H9 (cell line): ENCODE data around the gene LNPEP. TPM values are rescaled to one million over a fixed set of nuclear protein-coding genes. Genes with fewer than 3 reads are reported as not detected.

Source experiments
- DNase-seq: peaks from one replicate; pipeline ENCODE4 v3.0.0-alpha.2; 2017
- H2AFZ ChIP-seq: one replicate; pipeline ENCODE4 v1.6.1; 2013; ENCODE audit warnings: mild to moderate bottlenecking, low read length, control low read depth, moderate library complexity
- H2AK5ac ChIP-seq: 2 replicates; pipeline ENCODE4 v1.6.1; 2013; ENCODE audit warnings: low read length, control low read depth, mixed read lengths; ENCODE audit not compliant: insufficient read length
- H2BK120ac ChIP-seq: one replicate; pipeline ENCODE4 v1.6.1; 2013; ENCODE audit warnings: low read depth, mild to moderate bottlenecking, low read length, control low read depth, inconsistent platforms; ENCODE audit not compliant: poor library complexity, severe bottlenecking
- H2BK12ac ChIP-seq: 2 replicates; pipeline ENCODE4 v1.6.1; 2013; ENCODE audit warnings: low read length, control low read depth, mixed read lengths, low read depth; ENCODE audit not compliant: insufficient read length
- H2BK15ac ChIP-seq: 2 replicates; pipeline ENCODE4 v1.6.1; 2013; ENCODE audit warnings: low read depth, low read length, control low read depth
- H2BK20ac ChIP-seq: one replicate; pipeline ENCODE4 v1.6.1; 2013; ENCODE audit warnings: low read depth, mild to moderate bottlenecking, low read length, control low read depth, inconsistent platforms; ENCODE audit not compliant: poor library complexity, severe bottlenecking
- H2BK5ac ChIP-seq: 2 replicates; pipeline ENCODE4 v1.6.1; 2013; ENCODE audit warnings: low read length, control low read depth, mixed read lengths; ENCODE audit not compliant: insufficient read length
- H3K14ac ChIP-seq: 2 replicates; pipeline ENCODE4 v1.6.1; 2013; ENCODE audit warnings: low read length, control low read depth; ENCODE audit not compliant: insufficient read depth
- H3K18ac ChIP-seq: 2 replicates; pipeline ENCODE4 v1.6.1; 2013; ENCODE audit warnings: low read depth, mild to moderate bottlenecking, mixed read lengths, low read length, control low read depth; ENCODE audit not compliant: insufficient read length
- H3K23ac ChIP-seq: 2 replicates; pipeline ENCODE4 v1.6.1; 2013; ENCODE audit warnings: low read length, control low read depth, mixed read lengths, low read depth; ENCODE audit not compliant: insufficient read length
- H3K23me2 ChIP-seq: 2 replicates; pipeline ENCODE4 v1.6.1; 2013; ENCODE audit warnings: low read depth, mild to moderate bottlenecking, mixed read lengths, low read length, control low read depth; ENCODE audit not compliant: insufficient read length, poor library complexity, severe bottlenecking
- H3K27ac ChIP-seq: 2 replicates; pipeline ENCODE4 v1.5.1; 2013; ENCODE audit warnings: low read length, control low read depth, mixed read lengths, low read depth; ENCODE audit not compliant: insufficient read length
- H3K27me3 ChIP-seq: 2 replicates; pipeline ENCODE4 v1.6.1; 2013; ENCODE audit warnings: low read length, control low read depth, inconsistent platforms; ENCODE audit not compliant: insufficient read depth
- H3K4ac ChIP-seq: 2 replicates; pipeline ENCODE4 v1.6.1; 2013; ENCODE audit warnings: low read depth, mild to moderate bottlenecking, control low read depth, inconsistent platforms, low read length, moderate library complexity
- H3K4me1 ChIP-seq: 2 replicates; pipeline ENCODE4 v1.6.1; 2013; ENCODE audit warnings: low read length, control low read depth, inconsistent platforms; ENCODE audit not compliant: insufficient read depth
- H3K4me2 ChIP-seq: 2 replicates; pipeline ENCODE4 v1.6.1; 2013; ENCODE audit warnings: low read length, control low read depth, mixed read lengths; ENCODE audit not compliant: insufficient read length, insufficient read depth
- H3K56ac ChIP-seq: 2 replicates; pipeline ENCODE4 v1.6.1; 2013; ENCODE audit warnings: low read depth, mild to moderate bottlenecking, mixed read lengths, low read length, control low read depth; ENCODE audit not compliant: insufficient read length
- H3K79me1 ChIP-seq: 2 replicates; pipeline ENCODE4 v1.6.1; 2013; ENCODE audit warnings: low read depth, mild to moderate bottlenecking, moderate library complexity, low read length, control low read depth, inconsistent platforms; ENCODE audit not compliant: insufficient read depth, poor library complexity, severe bottlenecking
- H3K79me2 ChIP-seq: 2 replicates; pipeline ENCODE4 v1.6.1; 2013; ENCODE audit warnings: low read length, control low read depth, inconsistent platforms; ENCODE audit not compliant: insufficient read depth
- H3K9ac ChIP-seq: 2 replicates; pipeline ENCODE4 v1.6.1; 2013; ENCODE audit warnings: low read length, control low read depth, mixed read lengths; ENCODE audit not compliant: insufficient read length; ENCODE audit errors: extremely low read depth
- H3K9me3 ChIP-seq: one replicate; pipeline ENCODE4 v1.6.1; 2013; ENCODE audit warnings: low read depth, low read length, inconsistent platforms; ENCODE audit not compliant: control insufficient read depth
- H3T11ph ChIP-seq: one replicate; pipeline ENCODE4 v1.6.1; 2013; ENCODE audit warnings: mild to moderate bottlenecking, low read length, control low read depth, inconsistent platforms
- H4K20me1 ChIP-seq: one replicate; pipeline ENCODE4 v1.6.1; 2013; ENCODE audit not compliant: control insufficient read depth, insufficient read length, insufficient read depth
- H4K5ac ChIP-seq: 2 replicates; pipeline ENCODE4 v1.6.1; 2013; ENCODE audit warnings: low read depth, mild to moderate bottlenecking, mixed read lengths, low read length, control low read depth; ENCODE audit not compliant: insufficient read length
- H4K8ac ChIP-seq: replicated peaks from 2 replicates; pipeline ENCODE4 v1.6.1; 2013; ENCODE audit warnings: low read length, control low read depth, mixed read lengths, low read depth; ENCODE audit not compliant: insufficient read length
- H4K91ac ChIP-seq: 2 replicates; pipeline ENCODE4 v1.6.1; 2013; ENCODE audit warnings: low read depth, mild to moderate bottlenecking, moderate library complexity, mixed read lengths, low read length, control low read depth; ENCODE audit not compliant: insufficient read length
- H3K27ac Mint-ChIP-seq, 3 experiments: 2 replicates in 2 of 3; 3 replicates in 1 of 3; pipeline ENCODE4 v1.8.0; 2020 to 2021; ENCODE audit warnings: mixed read lengths in 3 of 3, mild to moderate bottlenecking in 1 of 3, moderate library complexity in 1 of 3
- H3K27me3 Mint-ChIP-seq: 2 replicates; pipeline ENCODE4 v1.8.0; 2021; ENCODE audit warnings: low read depth, mild to moderate bottlenecking, moderate library complexity, mixed read lengths
- H3K36me3 Mint-ChIP-seq, 3 experiments: 2 replicates in 2 of 3; 3 replicates in 1 of 3; pipeline ENCODE4 v1.8.0; 2020 to 2021; ENCODE audit warnings: low read depth in 3 of 3, mixed read lengths in 3 of 3; ENCODE audit not compliant: insufficient read depth in 1 of 3
- H3K4me1 Mint-ChIP-seq, 2 experiments: 2 replicates each; pipeline ENCODE4 v1.8.0; 2020; ENCODE audit warnings: mixed read lengths in 2 of 2
- H3K4me3 Mint-ChIP-seq, 2 experiments: 2 replicates in 1 of 2; 3 replicates in 1 of 2; pipeline ENCODE4 v1.8.0; 2020 to 2021; ENCODE audit warnings: mild to moderate bottlenecking in 2 of 2, mixed read lengths in 2 of 2, moderate library complexity in 1 of 2
- H3K9me3 Mint-ChIP-seq, 2 experiments: 2 replicates in 1 of 2; 3 replicates in 1 of 2; pipeline ENCODE4 v1.8.0; 2020; ENCODE audit warnings: mild to moderate bottlenecking in 2 of 2, mixed read lengths in 2 of 2, moderate library complexity in 1 of 2
- CTCF ChIP-seq: fragments of 200-600 bp; sonication (generic); conservative IDR thresholded peaks from 3 replicates; pipeline ENCODE4 v1.8.0; 2021; ENCODE audit warnings: antibody characterized with exemption, mild to moderate bottlenecking
- WGBS: extraction: QIAGEN DNeasy Blood & Tissue Kit; methylation state at CpG from one replicate; pipeline ENCODE4 v1.1.7; 2013; ENCODE audit warnings: missing lambda C conversion rate, low lambda C conversion rate, mixed read lengths; ENCODE audit not compliant: insufficient read length; ENCODE audit errors: extremely low coverage; 5-methylcytosine and 5-hydroxymethylcytosine counted together
- total RNA-seq: library from RNA; stranded (reverse); gene quantifications from 2 replicates; pipeline ENCODE4 v1.2.1, GENCODE V29; 2021

LNPEP gene
- total RNA-seq, 1 experiment from 2014 or later: 4.1 TPM

GRCh38 chr5:96990102-96990501, 54.2 kb downstream of the LNPEP start:
- Mint-ChIP-seq H3K9me3 (no peaks in the 10 kb centered on the region), H3K36me3 (no peaks in the 10 kb centered on the region), H3K4me3 (no peak overlapping the region), H3K27ac (no peak overlapping the region), H3K4me1 (peaks cover 3 to 4% of the 10 kb centered on the region in 2 experiments), H3K27me3 (no peaks in the 10 kb centered on the region)
- Histone ChIP-seq H3K4ac (no peak overlapping the region), H3K4me2 (no peak overlapping the region), H3K9me3 (no peaks in the 10 kb centered on the region), H3K56ac (no peak overlapping the region), H2BK15ac (no peak overlapping the region), H4K20me1 (no peaks in the 10 kb centered on the region), H3K9ac (no peak overlapping the region), H4K8ac (no peak overlapping the region), H4K91ac (no peak overlapping the region), H3T11ph (no peak overlapping the region), H2BK12ac (no peak overlapping the region), H4K5ac (no peak overlapping the region), H2AFZ (no peak overlapping the region), H3K79me1 (no peaks in the 10 kb centered on the region), H2BK5ac (no peak overlapping the region), H2AK5ac (no peak overlapping the region), H3K14ac (no peak overlapping the region), H3K4me1 (no peaks in the 10 kb centered on the region; the same call in 1 of the 2 replicates), H3K18ac (no peak overlapping the region), H3K27ac (no peak overlapping the region), H3K27me3 (no peaks in the 10 kb centered on the region), H3K23me2 (no peaks in the 10 kb centered on the region), H3K79me2 (no peaks in the 10 kb centered on the region), H2BK20ac (no peak overlapping the region), H2BK120ac (no peak overlapping the region), H3K23ac (no peak overlapping the region)
- no CpG with 5 or more reads among the region's 4 CpGs for WGBS
- no peak for TF ChIP-seq CTCF
- no peak for DNase-seq
